ENCODE results near the gene CEP63.

The CEP63 gene

DNA sequence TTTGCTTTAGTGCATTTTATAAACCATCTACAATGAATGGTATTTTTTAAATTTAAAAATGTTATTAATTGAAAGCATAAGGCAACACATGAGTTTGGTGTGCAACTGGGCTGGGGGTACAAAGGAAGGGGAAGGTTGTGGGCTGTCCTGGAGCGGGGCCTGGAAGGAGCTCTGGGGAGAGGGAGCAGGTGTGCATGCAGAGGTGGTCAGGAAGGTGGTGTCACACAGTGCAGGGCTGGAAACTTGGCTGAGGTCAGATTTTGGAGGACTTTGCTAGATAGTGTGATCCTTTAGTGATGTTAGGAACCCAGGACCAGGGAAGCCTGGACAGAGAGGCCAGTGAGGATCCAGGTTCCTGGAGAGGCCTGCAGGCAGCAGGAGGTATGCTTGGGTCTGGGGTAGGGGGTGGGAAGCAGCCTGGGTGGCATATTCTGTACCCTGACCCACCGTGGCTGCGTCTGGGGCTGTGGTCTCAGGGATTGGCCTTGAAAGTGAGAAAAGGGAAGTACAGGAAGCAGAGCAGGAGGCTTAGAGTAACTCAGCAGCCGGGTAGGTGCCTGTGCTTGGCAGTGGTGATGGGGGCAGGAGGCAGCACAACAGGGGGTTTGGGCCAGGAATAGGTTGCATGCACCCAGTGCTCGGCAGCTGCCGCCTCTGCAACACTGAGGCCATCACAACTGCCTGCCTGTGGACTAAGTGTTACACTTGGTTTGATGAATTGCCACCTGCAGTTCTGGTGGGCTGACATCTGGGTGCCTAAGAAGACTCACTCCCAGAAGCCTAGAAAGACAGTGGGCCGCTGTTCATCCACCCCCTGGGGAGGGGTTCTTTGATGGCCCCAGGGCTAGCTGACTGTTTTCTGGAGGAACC lies 132.0 kb downstream of the CEP63 start:
- no peak for DNase-seq (ENCODE audit: low read depth)
- H3K4me3 ChIP-seq (ENCODE audit: low read length), result no peak overlapping the region
- TF ChIP-seq, protein P1, sequence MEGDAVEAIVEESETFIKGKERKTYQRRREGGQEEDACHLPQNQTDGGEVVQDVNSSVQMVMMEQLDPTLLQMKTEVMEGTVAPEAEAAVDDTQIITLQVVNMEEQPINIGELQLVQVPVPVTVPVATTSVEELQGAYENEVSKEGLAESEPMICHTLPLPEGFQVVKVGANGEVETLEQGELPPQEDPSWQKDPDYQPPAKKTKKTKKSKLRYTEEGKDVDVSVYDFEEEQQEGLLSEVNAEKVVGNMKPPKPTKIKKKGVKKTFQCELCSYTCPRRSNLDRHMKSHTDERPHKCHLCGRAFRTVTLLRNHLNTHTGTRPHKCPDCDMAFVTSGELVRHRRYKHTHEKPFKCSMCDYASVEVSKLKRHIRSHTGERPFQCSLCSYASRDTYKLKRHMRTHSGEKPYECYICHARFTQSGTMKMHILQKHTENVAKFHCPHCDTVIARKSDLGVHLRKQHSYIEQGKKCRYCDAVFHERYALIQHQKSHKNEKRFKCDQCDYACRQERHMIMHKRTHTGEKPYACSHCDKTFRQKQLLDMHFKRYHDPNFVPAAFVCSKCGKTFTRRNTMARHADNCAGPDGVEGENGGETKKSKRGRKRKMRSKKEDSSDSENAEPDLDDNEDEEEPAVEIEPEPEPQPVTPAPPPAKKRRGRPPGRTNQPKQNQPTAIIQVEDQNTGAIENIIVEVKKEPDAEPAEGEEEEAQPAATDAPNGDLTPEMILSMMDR (conservative IDR thresholded peaks at IDR 0.05; ENCODE audit: low read depth, low read length), result no peak

- no peak overlapping the region for H3K4me3 ChIP-seq (ENCODE audit: low read length)
- TF ChIP-seq, protein P1 (conservative IDR thresholded peaks at IDR 0.05; ENCODE audit: low read depth, low read length), result no peak
- DNase-seq (ENCODE audit: low read depth), result no peak
Observed at GRCh38 chr3:134618478-134619300, 132.8 kb downstream of the CEP63 start.

- no peak overlapping the region for H3K4me3 ChIP-seq (ENCODE audit: low read length)
- TF ChIP-seq, protein P1 (conservative IDR thresholded peaks at IDR 0.05; ENCODE audit: low read depth, low read length), result no peak
- no peak for DNase-seq (ENCODE audit: low read depth)
Observed at GRCh38 chr3:134619301-134619615, 133.4 kb downstream of the CEP63 start.

GRCh38 chr3:134619884-134620445 lies 134.1 kb downstream of the CEP63 start:
- no peak for DNase-seq (ENCODE audit: low read depth)
- TF ChIP-seq, protein P1 (conservative IDR thresholded peaks at IDR 0.05; ENCODE audit: low read depth, low read length), result no peak
- no peak overlapping the region for H3K4me3 ChIP-seq (ENCODE audit: low read length)

DNA sequence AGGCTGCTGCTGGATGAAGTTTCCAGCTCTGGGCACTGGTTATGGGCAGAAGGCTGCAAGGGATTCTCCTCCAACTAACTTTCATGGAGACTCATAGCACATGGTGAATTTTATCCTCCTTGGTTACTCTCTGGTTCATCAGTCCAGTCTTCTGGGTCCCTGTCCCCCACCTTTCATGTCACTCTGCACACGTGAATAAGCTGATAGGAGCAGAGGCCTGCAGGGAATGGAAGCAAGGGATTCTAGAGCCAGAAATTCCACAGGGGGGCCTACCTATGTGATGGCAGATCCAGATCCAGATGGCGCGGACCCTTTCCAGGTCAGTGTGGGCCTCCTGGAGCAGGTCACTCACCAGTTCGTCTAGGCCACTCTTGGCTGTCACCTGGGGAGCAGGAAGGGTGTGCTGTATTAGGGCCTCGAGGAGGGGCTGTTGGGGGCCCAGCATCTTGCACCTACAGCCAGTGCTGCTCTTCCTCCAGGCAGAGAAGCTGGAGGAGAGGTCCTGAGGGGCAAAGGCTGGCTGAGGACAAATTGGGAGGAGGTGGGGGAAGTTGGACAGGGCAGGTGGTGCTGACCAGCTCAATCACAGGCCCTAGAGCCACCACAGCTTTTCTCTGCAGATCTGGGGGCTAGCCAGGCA lies 134.7 kb downstream of the CEP63 start:
- TF ChIP-seq, protein P1 (conservative IDR thresholded peaks at IDR 0.05; ENCODE audit: low read depth, low read length), result no peak
- no peak for DNase-seq (ENCODE audit: low read depth)
- H3K4me3 ChIP-seq (ENCODE audit: low read length), result no peak overlapping the region

DNA sequence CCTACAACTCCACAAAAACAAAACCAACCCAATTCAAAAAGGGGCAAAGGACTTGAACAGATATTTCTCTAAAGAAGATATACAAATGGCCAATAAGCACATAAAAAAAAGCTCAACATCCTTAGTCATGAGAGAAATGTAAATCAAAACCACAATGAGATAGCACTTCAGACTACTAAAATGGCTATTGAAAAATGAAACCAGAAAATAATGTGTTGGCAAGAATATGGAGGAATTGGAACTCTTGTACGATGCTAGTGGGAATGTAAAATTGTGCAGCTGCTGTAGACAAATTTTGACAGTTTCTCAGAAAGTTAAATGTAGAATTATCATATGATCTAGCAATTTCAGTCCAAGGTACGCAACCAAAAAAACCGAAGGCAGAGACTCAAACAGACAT lies 136.0 kb downstream of the CEP63 start:
- no peak overlapping the region for H3K4me3 ChIP-seq (ENCODE audit: low read length)
- TF ChIP-seq, protein P1 (conservative IDR thresholded peaks at IDR 0.05; ENCODE audit: low read depth, low read length), result no peak
- no peak for DNase-seq (ENCODE audit: low read depth)

Measured in retinal pigment epithelial cell (primary cell).